Activated B cell treated with CpG ODN at 0.5 μM for 24 hours (primary cell): ENCODE measurements around the gene BTNL2. TPM values are rescaled to one million over a fixed set of nuclear protein-coding genes. Genes with fewer than 3 reads are reported as not detected.
"Not testable (repeated sequence)": the region's sequence is repeated elsewhere in the genome, so short reads cannot be mapped to it uniquely, and the experiment has no call there.

Experiments
- ATAC-seq: fragments of 200-7000 bp; cut with Tn5 transposase; one replicate; pipeline ENCODE4 v1.10.0; 2021; ENCODE audit warnings: low read depth, mild to moderate bottlenecking, moderate library complexity
- CTCF ChIA-PET: fragments of 350-600 bp; sonication (Branson Sonifier 250); formaldehyde crosslinking; loops from one replicate; lab custom pipeline; 2021; ENCODE audit warnings: antibody characterized with exemption; lab: Charles Lee
- POLR2A ChIA-PET: fragments of 350-600 bp; sonication (Branson Sonifier 250); formaldehyde crosslinking; loops from one replicate; lab custom pipeline; 2021; ENCODE audit warnings: antibody characterized with exemption; lab: Charles Lee
- DNase-seq: peaks from one replicate; pipeline ENCODE4 v3.0.0; 2022
- H3K27ac Mint-ChIP-seq: one replicate; pipeline ENCODE4 v1.8.0; 2020; ENCODE audit warnings: mixed read lengths
- H3K27me3 Mint-ChIP-seq: one replicate; pipeline ENCODE4 v1.8.0; 2021; ENCODE audit warnings: mixed read lengths
- H3K36me3 Mint-ChIP-seq: one replicate; pipeline ENCODE4 v1.8.0; 2021; ENCODE audit warnings: low read depth, mixed read lengths
- H3K4me1 Mint-ChIP-seq: one replicate; pipeline ENCODE4 v1.8.0; 2021; ENCODE audit warnings: mixed read lengths
- H3K4me3 Mint-ChIP-seq: one replicate; pipeline ENCODE4 v1.8.0; 2020; ENCODE audit warnings: mild to moderate bottlenecking, mixed read lengths
- H3K9me3 Mint-ChIP-seq: one replicate; pipeline ENCODE4 v1.8.0; 2020; ENCODE audit warnings: mixed read lengths
- intact Hi-C: fragments of 100-400 bp; cut with micrococcal nuclease; formaldehyde crosslinking; loops from one replicate; pipeline ENCODE4 v1.15.1; 2024
- total RNA-seq: library from RNA; stranded (reverse); gene quantifications from 2 replicates; pipeline ENCODE4 v1.2.3, GENCODE V29; 2022
- TF ChIP-seq, protein P1 (sequence below): fragments of 200-600 bp; IDR thresholded peaks from one replicate; pipeline ENCODE4 v1.8.0; 2022; ENCODE audit warnings: antibody characterized with exemption, mild to moderate bottlenecking

BTNL2 gene
- total RNA-seq, 1 donor from 2014 or later, result not detected

DNA sequence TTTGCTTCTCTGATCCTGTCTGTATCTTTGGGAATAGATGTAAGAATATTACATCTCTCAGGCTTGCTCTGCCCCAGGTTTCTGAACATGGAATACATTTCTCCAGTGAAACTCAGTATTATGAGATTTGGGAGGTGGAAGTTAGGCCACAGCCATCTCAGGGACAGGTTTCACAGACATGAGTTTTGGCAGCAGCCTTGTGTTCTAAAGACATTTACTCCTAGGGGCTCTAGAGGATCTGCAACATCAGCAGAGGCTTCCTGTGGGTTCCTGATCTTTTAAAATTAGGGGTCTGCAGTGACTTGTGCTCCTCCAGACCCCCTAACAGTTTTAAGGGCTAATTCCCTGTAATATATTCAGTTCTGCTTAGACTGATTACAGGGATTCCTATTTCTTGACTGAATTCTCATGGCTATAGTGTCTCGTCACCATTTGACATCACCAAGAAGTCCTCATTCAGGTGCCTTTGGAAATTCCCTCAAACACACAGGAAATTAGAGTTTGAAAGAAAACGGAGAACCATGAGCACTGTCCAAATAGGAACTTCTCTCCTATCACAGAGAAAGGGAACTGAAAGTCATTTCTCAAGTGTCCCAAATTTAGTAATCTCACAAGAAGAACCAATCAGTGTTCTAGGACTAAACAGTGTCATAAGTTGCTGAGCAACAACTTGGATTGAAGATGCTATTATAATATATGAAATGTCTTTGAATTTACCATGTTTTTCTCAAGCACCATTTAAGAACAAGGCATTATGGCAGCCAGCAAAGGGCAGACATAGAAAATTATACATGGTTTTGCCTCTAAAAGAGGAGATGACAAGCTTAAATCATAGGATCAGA is 30.2 kb upstream of the BTNL2 start:
- Mint-ChIP-seq H3K36me3 (peaks cover 29% of the 10 kb centered on the region), H3K4me3 (peak overlapping the region; percentile 55), H3K27me3 (no peaks in the 10 kb centered on the region), H3K4me1 (peaks cover 63% of the 10 kb centered on the region), H3K27ac (peak overlapping the region; percentile 98), H3K9me3 (no peaks in the 10 kb centered on the region)
- ChIA-PET POLR2A (interaction anchor here (0.6 to 12.3 kb wide), 19 partner anchors 9 to 539 kb away, joined by 3 to 161 read pairs (median 4); partner anchors contain the start of genes HLA-DQA1, HLA-DQB1 and HLA-DRB1), CTCF (interaction anchor here (0.8 to 3.2 kb wide), 4 partner anchors 253 to 430 kb away, joined by 3 to 18 read pairs (median 5); no protein-coding TSS in a partner anchor)
- intact Hi-C loops, result loop anchor here (5.0 to 10.0 kb wide), 2 partner anchors 150 to 538 kb away; partner anchors contain the start of gene HLA-DRB1
- peak; percentile 64 for ATAC-seq
- DNase-seq, result no peak
- TF ChIP-seq, protein P1, sequence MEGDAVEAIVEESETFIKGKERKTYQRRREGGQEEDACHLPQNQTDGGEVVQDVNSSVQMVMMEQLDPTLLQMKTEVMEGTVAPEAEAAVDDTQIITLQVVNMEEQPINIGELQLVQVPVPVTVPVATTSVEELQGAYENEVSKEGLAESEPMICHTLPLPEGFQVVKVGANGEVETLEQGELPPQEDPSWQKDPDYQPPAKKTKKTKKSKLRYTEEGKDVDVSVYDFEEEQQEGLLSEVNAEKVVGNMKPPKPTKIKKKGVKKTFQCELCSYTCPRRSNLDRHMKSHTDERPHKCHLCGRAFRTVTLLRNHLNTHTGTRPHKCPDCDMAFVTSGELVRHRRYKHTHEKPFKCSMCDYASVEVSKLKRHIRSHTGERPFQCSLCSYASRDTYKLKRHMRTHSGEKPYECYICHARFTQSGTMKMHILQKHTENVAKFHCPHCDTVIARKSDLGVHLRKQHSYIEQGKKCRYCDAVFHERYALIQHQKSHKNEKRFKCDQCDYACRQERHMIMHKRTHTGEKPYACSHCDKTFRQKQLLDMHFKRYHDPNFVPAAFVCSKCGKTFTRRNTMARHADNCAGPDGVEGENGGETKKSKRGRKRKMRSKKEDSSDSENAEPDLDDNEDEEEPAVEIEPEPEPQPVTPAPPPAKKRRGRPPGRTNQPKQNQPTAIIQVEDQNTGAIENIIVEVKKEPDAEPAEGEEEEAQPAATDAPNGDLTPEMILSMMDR, result no peak

DNA sequence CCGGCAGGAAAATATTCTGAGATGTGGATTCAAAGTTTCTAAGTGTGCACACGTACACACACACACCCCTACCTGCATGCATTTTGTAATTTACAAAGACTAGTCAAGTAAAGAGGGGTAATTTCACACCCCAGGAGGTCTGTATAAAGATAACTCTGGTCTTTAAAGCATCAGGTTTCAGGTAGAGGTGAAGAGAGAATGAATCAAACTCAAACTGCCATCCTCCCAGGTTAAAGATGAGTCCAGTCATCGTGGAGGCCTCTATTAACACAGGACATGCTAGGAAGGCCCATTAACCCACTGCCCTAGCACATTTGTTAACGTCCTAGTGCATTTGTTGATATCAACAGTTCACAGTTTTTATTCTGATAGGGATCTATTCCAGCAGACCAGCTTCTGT is 29.2 kb upstream of the BTNL2 start:
- TF ChIP-seq, protein P1, result no peak
- ChIA-PET POLR2A (interaction anchor here (0.8 to 8.7 kb wide), 15 partner anchors 10 to 255 kb away, joined by 3 to 103 read pairs (median 4); partner anchors contain the start of gene HLA-DQA1), CTCF (interaction anchor here (0.6 to 3.2 kb wide), 8 partner anchors 86 to 431 kb away, joined by 3 to 18 read pairs (median 5); no protein-coding TSS in a partner anchor)
- no peak for DNase-seq
- H3K9me3 Mint-ChIP-seq, result no peaks in the 10 kb centered on the region
- peak overlapping the region; percentile 98 for H3K27ac Mint-ChIP-seq
- intact Hi-C loops, result loop anchor here (5.0 to 10.0 kb wide), 2 partner anchors 151 to 539 kb away; partner anchors contain the start of gene HLA-DRB1
- H3K4me3 Mint-ChIP-seq, result no peak overlapping the region
- no peak for ATAC-seq
- H3K4me1 Mint-ChIP-seq, result peaks cover 59% of the 10 kb centered on the region
- H3K27me3 Mint-ChIP-seq, result no peaks in the 10 kb centered on the region
- peaks cover 19% of the 10 kb centered on the region for H3K36me3 Mint-ChIP-seq

DNA sequence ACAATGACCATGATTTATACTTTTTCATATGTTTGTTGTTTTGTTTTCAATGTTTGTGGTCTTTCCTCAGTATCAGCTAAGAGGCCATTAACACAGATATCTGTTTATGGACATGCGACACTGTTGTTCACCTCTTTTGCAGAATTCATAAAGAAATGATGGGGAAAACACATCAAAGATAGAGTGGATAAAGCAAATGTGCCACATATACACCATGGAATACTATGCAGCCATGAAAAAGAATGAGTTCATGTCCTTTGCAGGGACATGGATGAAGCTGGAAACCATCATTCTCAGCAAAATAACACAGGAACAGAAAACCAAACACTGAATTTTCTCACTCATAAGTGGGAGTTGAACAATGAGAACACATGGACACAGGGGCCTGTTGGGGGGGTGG is 27.0 kb upstream of the BTNL2 start:
- not testable (repeated sequence) for H3K27me3 Mint-ChIP-seq, H3K9me3 Mint-ChIP-seq, ATAC-seq, DNase-seq, H3K4me3 Mint-ChIP-seq, H3K36me3 Mint-ChIP-seq
- POLR2A ChIA-PET, result interaction anchor here (0.6 to 2.6 kb wide), 5 partner anchors 21 to 266 kb away, joined by 3 to 15 read pairs (median 5); partner anchors contain the start of gene HLA-DQB1
- intact Hi-C loops, result loop anchor here (5.0 to 10.0 kb wide), 2 partner anchors 433 to 541 kb away; no protein-coding TSS in a partner anchor
- Mint-ChIP-seq H3K27ac (peak overlapping the region; percentile 46), H3K4me1 (peaks cover 51% of the 10 kb centered on the region)
- CTCF ChIA-PET, result interaction anchor here (0.8 to 3.6 kb wide), 6 partner anchors 188 to 434 kb away, joined by 3 to 65 read pairs (median 16); partner anchors contain the start of genes PSMB9 and TAP1

DNA sequence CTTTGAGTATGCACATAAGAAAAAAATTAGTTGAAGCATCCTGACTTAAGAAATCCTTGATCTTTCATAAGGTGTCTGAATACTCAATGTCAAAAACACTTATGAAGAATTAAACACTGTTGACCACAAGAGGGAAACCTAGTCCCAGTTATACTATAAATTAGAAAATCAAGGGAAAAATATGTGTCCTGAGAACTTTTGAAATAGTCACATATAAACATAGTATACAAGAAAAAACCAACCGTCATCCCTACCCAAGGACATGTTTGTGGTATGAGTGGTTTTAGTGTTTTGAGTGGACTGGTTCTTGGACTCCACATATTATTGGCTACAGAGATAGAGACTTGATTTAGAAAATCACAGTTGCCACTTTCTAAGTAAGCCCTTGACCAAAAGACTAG is 25.1 kb upstream of the BTNL2 start:
- no peaks in the 10 kb centered on the region for H3K9me3 Mint-ChIP-seq
- ATAC-seq, result peak; percentile 43
- CTCF ChIA-PET, result interaction anchor here (0.7 to 3.6 kb wide), 11 partner anchors 18 to 436 kb away, joined by 3 to 65 read pairs (median 7); partner anchors contain the start of genes HLA-DQA1, PSMB9 and TAP1

DNA sequence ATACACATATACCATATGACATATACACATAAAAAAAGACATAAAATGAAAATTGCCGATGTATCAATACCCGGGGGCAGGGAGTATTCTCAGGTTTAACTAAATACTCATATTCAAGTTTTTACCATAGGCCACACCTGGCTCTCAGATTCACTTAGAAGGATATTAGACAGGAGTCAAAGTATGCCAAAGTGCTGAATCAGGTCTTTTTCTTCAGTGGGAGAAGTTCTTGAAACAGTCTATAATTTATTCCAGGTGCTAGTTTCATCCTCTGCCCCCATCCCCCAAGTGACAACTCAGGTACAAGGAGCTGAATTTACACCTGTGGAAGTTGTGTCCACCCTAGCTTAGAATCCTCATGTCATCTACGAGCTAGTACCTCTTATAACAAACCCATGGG is 24.2 kb upstream of the BTNL2 start:
- H3K4me3 Mint-ChIP-seq, result no peak overlapping the region
- no peaks in the 10 kb centered on the region for H3K9me3 Mint-ChIP-seq
- DNase-seq (no peak), ATAC-seq (no peak)
- POLR2A ChIA-PET, result interaction anchor here (0.7 to 2.6 kb wide), 5 partner anchors 186 to 269 kb away, joined by 3 to 11 read pairs (median 4); no protein-coding TSS in a partner anchor
- CTCF ChIA-PET, result interaction anchor here (0.6 to 3.6 kb wide), 9 partner anchors 17 to 437 kb away, joined by 3 to 65 read pairs (median 4); partner anchors contain the start of gene HLA-DQB1
- H3K36me3 Mint-ChIP-seq, result no peaks in the 10 kb centered on the region
- intact Hi-C loops, result loop anchor here (5.0 to 10.0 kb wide), 2 partner anchors 436 to 544 kb away; no protein-coding TSS in a partner anchor
- TF ChIP-seq, protein P1, result no peak
- H3K27ac Mint-ChIP-seq, result no peak overlapping the region
- H3K4me1 Mint-ChIP-seq, result peaks cover 24% of the 10 kb centered on the region
- no peaks in the 10 kb centered on the region for H3K27me3 Mint-ChIP-seq

More for the DNA sequence above, 25.1 kb upstream of the BTNL2 start:
- POLR2A ChIA-PET, result interaction anchor here (1.0 to 2.6 kb wide), 7 partner anchors 187 to 436 kb away, joined by 3 to 15 read pairs (median 4); partner anchors contain the start of gene HLA-DQB1
- intact Hi-C loops, result loop anchor here (1.0 to 10.0 kb wide), 8 partner anchors 17 to 543 kb away; no protein-coding TSS in a partner anchor
- H3K27ac Mint-ChIP-seq, result peak overlapping the region; percentile 24
- H3K36me3 Mint-ChIP-seq, result no peaks in the 10 kb centered on the region
- H3K4me1 Mint-ChIP-seq, result peaks cover 33% of the 10 kb centered on the region
- TF ChIP-seq, protein P1, result peak; percentile 65
- no peaks in the 10 kb centered on the region for H3K27me3 Mint-ChIP-seq
- no peak for DNase-seq
- H3K4me3 Mint-ChIP-seq, result no peak overlapping the region
